ENCODE measurements around the gene MYO1D. TPM values are rescaled to one million over a fixed set of nuclear protein-coding genes. Genes with fewer than 3 reads are reported as not detected.

The MYO1D gene
- total and polyA plus RNA-seq, 8 donors = 16.7 to 43.0 (median 29.4) TPM

- ATAC-seq = no peak
- no peak overlapping the region for H3K27ac ChIP-seq
- no peak overlapping the region for H3K4me3 ChIP-seq
- no peak for FAIRE-seq
- no peak for TF ChIP-seq CTCF (IDR thresholded peaks at IDR 0.05)
- H3K36me3 ChIP-seq = peaks cover 10 to 67% (median 38%) of the 10 kb centered on the region in 3 donors
- peaks cover 0 to 7% (median 3%) of the 10 kb centered on the region in 3 donors for H3K4me1 ChIP-seq
- intact Hi-C loops (cut with DNase I) = no loop called here
- WGBS, 2 donors = 82 to 86% methylated on average over 5 of the region's 5 CpGs
- no peaks in the 10 kb centered on the region for H3K9me3 ChIP-seq
- H3K27me3 ChIP-seq = no peaks in the 10 kb centered on the region
- DNase-seq = no peak
Measured at GRCh38 chr17:32479074-32479617, 397.8 kb downstream of the MYO1D start.

- intact Hi-C loops (cut with DNase I) = no loop called here
- no peaks in the 10 kb centered on the region for H3K9me3 ChIP-seq
- FAIRE-seq (no peak), DNase-seq (no peak), ATAC-seq (no peak)
- H3K4me1 ChIP-seq = no peaks in the 10 kb centered on the region
- TF ChIP-seq CTCF (IDR thresholded peaks at IDR 0.05) = no peak
- H3K27ac ChIP-seq = no peak overlapping the region
- no peaks in the 10 kb centered on the region for H3K27me3 ChIP-seq
- H3K36me3 ChIP-seq = peaks cover 10 to 75% (median 46%) of the 10 kb centered on the region in 3 donors
- H3K4me3 ChIP-seq = no peak overlapping the region
- 91 to 96% methylated on average over 8 of the region's 8 CpGs for WGBS, 2 donors
Measured at GRCh38 chr17:32477220-32477619, 399.7 kb downstream of the MYO1D start.

GRCh38 chr17:32475258-32475657, 401.7 kb downstream of the MYO1D start:
- no peak for FAIRE-seq

GRCh38 chr17:32471652-32472051, 405.3 kb downstream of the MYO1D start:
- no peak for TF ChIP-seq CTCF (IDR thresholded peaks at IDR 0.05)
- Histone ChIP-seq H3K27me3 (no peaks in the 10 kb centered on the region), H3K4me3 (no peak overlapping the region), H3K36me3 (peaks cover 2 to 60% (median 33%) of the 10 kb centered on the region in 3 donors), H3K9me3 (no peaks in the 10 kb centered on the region), H3K27ac (no peak overlapping the region), H3K4me1 (no peaks in the 10 kb centered on the region)
- intact Hi-C loops (cut with DNase I) = no loop called here
- FAIRE-seq (no peak), DNase-seq (no peak), ATAC-seq (no peak)
- 91 to 98% methylated on average over 4 of the region's 4 CpGs for WGBS, 2 donors

More at GRCh38 chr17:32475258-32475657, 401.7 kb downstream of the MYO1D start:
- 94 to 95% methylated on average over 3 of the region's 3 CpGs for WGBS, 2 donors
- TF ChIP-seq CTCF (IDR thresholded peaks at IDR 0.05) = no peak
- H3K27ac ChIP-seq = no peak overlapping the region
- intact Hi-C loops (cut with DNase I) = no loop called here
- H3K27me3 ChIP-seq = no peaks in the 10 kb centered on the region
- no peak overlapping the region for H3K4me3 ChIP-seq
- H3K36me3 ChIP-seq = peaks cover 8 to 68% (median 46%) of the 10 kb centered on the region in 3 donors
- DNase-seq (no peak), ATAC-seq (no peak)
- no peaks in the 10 kb centered on the region for H3K9me3 ChIP-seq
- no peaks in the 10 kb centered on the region for H3K4me1 ChIP-seq

- Histone ChIP-seq H3K4me1 (no peaks in the 10 kb centered on the region), H3K9me3 (no peaks in the 10 kb centered on the region), H3K4me3 (no peak overlapping the region), H3K36me3 (peaks cover 2 to 50% (median 25%) of the 10 kb centered on the region in 3 donors), H3K27me3 (no peaks in the 10 kb centered on the region), H3K27ac (no peak overlapping the region)
- no peak for DNase-seq
- intact Hi-C loops (cut with DNase I) = no loop called here
- FAIRE-seq = no peak
- WGBS, 2 donors = 94 to 95% methylated on average over 6 of the region's 6 CpGs
- no peak for TF ChIP-seq CTCF (IDR thresholded peaks at IDR 0.05)
- ATAC-seq = no peak
Measured at GRCh38 chr17:32470405-32471167, 406.3 kb downstream of the MYO1D start.

Data from pancreas (tissue), 10 donors.